ENCODE measurements around the gene RC3H2.

DNA sequence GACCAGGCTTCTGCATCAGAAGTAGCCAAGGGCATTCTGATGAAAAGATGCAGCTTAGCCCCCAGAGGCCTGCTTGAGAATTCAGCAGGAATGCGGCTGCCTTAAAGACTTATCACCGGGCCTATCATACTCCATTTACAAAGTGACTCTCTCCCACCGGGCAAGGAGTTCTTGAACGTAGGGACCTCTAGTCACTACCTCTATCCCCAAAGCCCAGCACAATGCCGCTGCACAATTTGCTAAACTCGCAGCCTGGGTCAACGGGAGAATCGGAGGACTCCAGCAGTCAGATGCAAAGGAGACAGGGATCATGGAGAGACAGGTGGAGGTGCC lies 77.4 kb downstream of the RC3H2 start:
- TF ChIP-seq, protein P1, sequence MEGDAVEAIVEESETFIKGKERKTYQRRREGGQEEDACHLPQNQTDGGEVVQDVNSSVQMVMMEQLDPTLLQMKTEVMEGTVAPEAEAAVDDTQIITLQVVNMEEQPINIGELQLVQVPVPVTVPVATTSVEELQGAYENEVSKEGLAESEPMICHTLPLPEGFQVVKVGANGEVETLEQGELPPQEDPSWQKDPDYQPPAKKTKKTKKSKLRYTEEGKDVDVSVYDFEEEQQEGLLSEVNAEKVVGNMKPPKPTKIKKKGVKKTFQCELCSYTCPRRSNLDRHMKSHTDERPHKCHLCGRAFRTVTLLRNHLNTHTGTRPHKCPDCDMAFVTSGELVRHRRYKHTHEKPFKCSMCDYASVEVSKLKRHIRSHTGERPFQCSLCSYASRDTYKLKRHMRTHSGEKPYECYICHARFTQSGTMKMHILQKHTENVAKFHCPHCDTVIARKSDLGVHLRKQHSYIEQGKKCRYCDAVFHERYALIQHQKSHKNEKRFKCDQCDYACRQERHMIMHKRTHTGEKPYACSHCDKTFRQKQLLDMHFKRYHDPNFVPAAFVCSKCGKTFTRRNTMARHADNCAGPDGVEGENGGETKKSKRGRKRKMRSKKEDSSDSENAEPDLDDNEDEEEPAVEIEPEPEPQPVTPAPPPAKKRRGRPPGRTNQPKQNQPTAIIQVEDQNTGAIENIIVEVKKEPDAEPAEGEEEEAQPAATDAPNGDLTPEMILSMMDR (IDR thresholded peaks at IDR 0.05), result no peak
- no peak for TF ChIP-seq POLR2A (IDR thresholded peaks at IDR 0.05)

All from adrenal gland (tissue), 5 donors.